PFSK-1 (cell line): ENCODE results near the gene IFITM10.

Experiments used
- POLR2AphosphoS5 ChIP-seq: IDR thresholded peaks from 2 replicates; pipeline ENCODE4 v1.6.1; 2012; ENCODE audit warnings: low read depth, mild to moderate bottlenecking, control low read depth, low read length, moderate library complexity
- REST ChIP-seq, 2 experiments: IDR thresholded peaks; 2 replicates each; pipeline versions ENCODE4 v1.6.1 to v1.8.0; 2011 to 2012; ENCODE audit warnings: low read depth in 2 of 2, low read length in 2 of 2, control low read depth in 1 of 2, inconsistent platforms in 1 of 2, mild to moderate bottlenecking in 1 of 2, moderate library complexity in 1 of 2; ENCODE audit not compliant: insufficient read depth in 1 of 2
- SIN3A ChIP-seq: IDR thresholded peaks from 2 replicates; pipeline ENCODE4 v1.6.1; 2012; ENCODE audit warnings: mild to moderate bottlenecking, low read length, moderate library complexity, borderline replicate concordance; ENCODE audit not compliant: insufficient read depth
- TAF1 ChIP-seq: IDR thresholded peaks from 2 replicates; pipeline ENCODE4 v1.6.1; 2012; ENCODE audit warnings: low read length, control low read depth, borderline replicate concordance; ENCODE audit not compliant: insufficient read depth

DNA sequence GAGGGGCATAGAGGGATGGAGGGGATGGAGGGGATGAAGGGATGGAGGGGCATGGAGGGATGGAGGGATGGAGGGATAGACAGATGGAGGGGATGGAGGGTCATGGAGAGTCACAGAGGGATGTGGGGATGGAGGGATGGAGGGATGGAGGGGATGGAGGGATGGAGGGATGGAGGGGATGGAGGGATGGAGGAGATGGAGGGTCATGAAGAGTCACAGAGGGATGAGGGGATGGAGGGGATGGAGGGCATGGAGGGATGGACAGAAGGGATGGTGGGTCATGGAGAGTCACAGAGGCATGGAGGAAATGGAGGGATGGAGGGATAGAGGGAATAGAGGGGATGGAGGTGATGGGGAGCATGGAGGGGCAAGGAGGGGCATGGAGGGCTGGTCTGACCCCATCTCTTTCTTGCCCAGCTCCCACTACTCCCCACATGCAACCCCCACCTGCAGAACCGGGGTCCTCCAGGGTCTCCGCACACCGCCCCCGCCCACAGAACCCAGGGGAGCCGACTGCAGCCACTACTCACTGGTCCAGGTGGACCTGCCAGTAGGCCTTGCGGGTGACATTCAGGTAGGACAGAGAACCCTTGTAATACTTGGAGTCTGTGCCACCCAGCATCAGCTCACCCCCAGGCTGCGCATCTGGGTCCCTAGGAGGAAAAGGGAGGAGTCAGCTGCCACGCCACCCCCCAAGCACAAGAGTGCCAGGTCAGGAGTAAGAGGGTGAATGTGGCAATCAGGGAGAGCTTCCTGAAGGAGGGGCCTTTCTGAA, 4.2 kb upstream of the IFITM10 start:
- TF ChIP-seq POLR2AphosphoS5 = no peak
- TF ChIP-seq SIN3A = no peak
- TF ChIP-seq TAF1 = no peak
- TF ChIP-seq REST (IDR thresholded peaks at IDR 0.05; ENCODE audit: insufficient read depth in 1 of 2, low read depth in 2 of 2, low read length in 2 of 2) = no peak
